Hepatocyte (in vitro differentiated cells): Measurements from ENCODE around the gene KIF23. TPM values are rescaled to one million over a fixed set of nuclear protein-coding genes. Genes with fewer than 3 reads are reported as not detected.
A peak's percentile ranks its signal among the peaks of the same experiment; 100 is the strongest.

Source experiments
- DNase-seq: peaks from one replicate; pipeline ENCODE4 v3.0.0-alpha.2; 2016; ENCODE audit warnings: low spot score
- H2AFZ ChIP-seq: fragments of 200-600 bp; sonication (generic); 2 replicates; pipeline ENCODE4 v1.6.0; 2016; ENCODE audit warnings: antibody characterized with exemption, mild to moderate bottlenecking
- H3K27ac ChIP-seq: fragments of 200-600 bp; sonication (generic); 2 replicates; pipeline ENCODE4 v1.5.1; 2016; ENCODE audit warnings: mild to moderate bottlenecking
- H3K27me3 ChIP-seq: fragments of 200-600 bp; sonication (generic); 2 replicates; pipeline ENCODE4 v1.6.1; 2016
- H3K36me3 ChIP-seq: fragments of 200-600 bp; sonication (generic); replicated peaks from 2 replicates; pipeline ENCODE4 v1.5.1; 2016; ENCODE audit warnings: low read depth; ENCODE audit not compliant: insufficient read depth
- H3K4me1 ChIP-seq: fragments of 200-600 bp; sonication (generic); 2 replicates; pipeline ENCODE4 v1.5.1; 2016; ENCODE audit warnings: mild to moderate bottlenecking, moderate library complexity; ENCODE audit not compliant: insufficient read depth
- H3K4me2 ChIP-seq: fragments of 200-600 bp; sonication (generic); 2 replicates; pipeline ENCODE4 v1.6.0; 2016
- H3K4me3 ChIP-seq: fragments of 200-600 bp; sonication (generic); 2 replicates; pipeline ENCODE4 v1.5.1; 2016; ENCODE audit warnings: mild to moderate bottlenecking
- H3K79me2 ChIP-seq: fragments of 200-600 bp; sonication (generic); 2 replicates; pipeline ENCODE4 v1.6.0; 2017; ENCODE audit warnings: mild to moderate bottlenecking
- H3K9me2 ChIP-seq: fragments of 200-600 bp; sonication (generic); replicated peaks from 2 replicates; pipeline ENCODE4 v1.6.0; 2017; ENCODE audit warnings: mild to moderate bottlenecking; ENCODE audit not compliant: insufficient read depth
- H3K9me3 ChIP-seq: fragments of 200-600 bp; sonication (generic); 2 replicates; pipeline ENCODE4 v1.5.1; 2016; ENCODE audit warnings: low read depth, mild to moderate bottlenecking
- H4K20me1 ChIP-seq: fragments of 200-600 bp; sonication (generic); 2 replicates; pipeline ENCODE4 v1.6.0; 2016; ENCODE audit warnings: mild to moderate bottlenecking; ENCODE audit not compliant: insufficient read depth, poor library complexity, severe bottlenecking
- CTCF ChIP-seq: fragments of 200-600 bp; sonication (generic); IDR thresholded peaks from 2 replicates; pipeline ENCODE4 v1.5.1; 2016; ENCODE audit warnings: antibody characterized with exemption, mild to moderate bottlenecking; ENCODE audit not compliant: poor library complexity
- EZH2 ChIP-seq: fragments of 200-600 bp; sonication (generic); IDR thresholded peaks from 2 replicates; pipeline ENCODE4 v1.6.1; 2016; ENCODE audit warnings: antibody characterized with exemption, mild to moderate bottlenecking, borderline replicate concordance
- EZH2phosphoT487 ChIP-seq: fragments of 200-600 bp; sonication (generic); IDR thresholded peaks from one replicate; pipeline ENCODE4 v1.6.1; 2018; ENCODE audit warnings: antibody characterized with exemption, mild to moderate bottlenecking, low read depth, moderate library complexity; ENCODE audit not compliant: unreplicated experiment, severe bottlenecking
- WGBS: methylation state at CpG from one replicate; pipeline ENCODE4 v1.1.6; 2016; ENCODE audit warnings: low lambda C conversion rate; ENCODE audit errors: missing lambda C conversion rate; 5-methylcytosine and 5-hydroxymethylcytosine counted together
- polyA plus RNA-seq: library from polyadenylated mRNA; unstranded; fragments of >200 nt; fragmentation: Nextera tagmentation; extraction: Ambion mirVana; gene quantifications from 2 replicates; pipeline ENCODE4 v1.2.1, GENCODE V29; 2016
- total RNA-seq: library from RNA; depleted of rRNA; stranded (reverse); fragments of >200 nt; gene quantifications from 2 replicates; pipeline ENCODE4 v1.2.3, GENCODE V29; 2014

Gene KIF23
- total and polyA plus RNA-seq, 2 experiments from 2014 or later = 12.0 to 14.1 TPM

DNA sequence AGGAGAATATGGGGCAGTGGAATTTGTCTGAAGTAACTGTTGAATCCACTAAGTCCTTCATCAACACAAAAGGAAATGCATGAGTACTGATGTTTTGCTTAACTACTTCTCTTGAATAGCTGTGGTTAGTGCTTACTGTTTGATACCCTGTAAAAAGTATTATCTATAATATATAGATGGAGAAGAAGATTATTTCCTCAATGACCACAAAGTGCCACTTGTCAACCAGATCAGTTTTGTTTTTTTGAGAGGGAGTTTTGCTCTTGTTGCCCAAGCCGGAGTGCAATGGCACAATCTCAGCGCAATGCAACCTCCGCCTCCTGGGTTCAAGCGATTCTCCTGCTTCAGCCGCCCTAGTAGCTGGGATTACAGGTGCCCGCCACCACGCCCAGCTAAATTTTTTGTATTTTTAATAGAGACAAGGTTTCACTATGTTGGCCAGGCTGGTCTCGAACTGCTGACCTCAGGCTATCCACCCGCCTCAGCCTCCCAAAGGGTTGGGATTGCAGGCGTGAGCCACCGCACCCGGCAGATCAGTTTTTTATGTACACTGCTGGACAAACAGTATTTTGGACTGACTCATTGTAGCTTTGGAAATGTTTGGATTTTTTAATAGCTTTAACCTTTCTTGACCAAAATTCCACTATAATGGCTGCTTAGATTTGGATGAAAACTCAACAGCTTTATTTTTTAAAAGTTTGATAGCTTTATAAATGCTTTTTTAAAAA, 37.0 kb downstream of the KIF23 start:
- no peaks in the 10 kb centered on the region for H3K36me3 ChIP-seq
- 90% methylated on average over 12 of the region's 12 CpGs for WGBS
- no peak for DNase-seq
- H3K79me2 ChIP-seq = peaks cover 33% of the 10 kb centered on the region
- no peak overlapping the region for H2AFZ ChIP-seq
- H3K4me2 ChIP-seq = peak overlapping the region; percentile 84
- H3K27ac ChIP-seq = no peak overlapping the region
- H3K4me1 ChIP-seq = peaks cover 16% of the 10 kb centered on the region
- no peaks in the 10 kb centered on the region for H3K9me2 ChIP-seq
- peaks cover 30% of the 10 kb centered on the region for H4K20me1 ChIP-seq
- TF ChIP-seq EZH2phosphoT487 = no peak
- no peak for TF ChIP-seq EZH2
- no peak for TF ChIP-seq CTCF
- no peaks in the 10 kb centered on the region for H3K27me3 ChIP-seq
- H3K4me3 ChIP-seq = no peak overlapping the region
- no peaks in the 10 kb centered on the region for H3K9me3 ChIP-seq

- no peaks in the 10 kb centered on the region for H3K36me3 ChIP-seq
- peak overlapping the region; percentile 86 for H3K27ac ChIP-seq
- 21% methylated on average over 32 of the region's 32 CpGs for WGBS
- no peaks in the 10 kb centered on the region for H3K27me3 ChIP-seq
- H3K4me2 ChIP-seq = peak overlapping the region; percentile 84
- H2AFZ ChIP-seq = peak overlapping the region; percentile 74
- no peaks in the 10 kb centered on the region for H3K9me2 ChIP-seq
- peak overlapping the region; percentile 38 for H3K4me3 ChIP-seq
- H3K79me2 ChIP-seq = peaks cover 34% of the 10 kb centered on the region
- no peaks in the 10 kb centered on the region for H3K9me3 ChIP-seq
- H4K20me1 ChIP-seq = peaks cover 30% of the 10 kb centered on the region
- H3K4me1 ChIP-seq = peaks cover 16% of the 10 kb centered on the region
- peak; percentile 15 for DNase-seq
- TF ChIP-seq CTCF = no peak
- TF ChIP-seq EZH2 = no peak
- TF ChIP-seq EZH2phosphoT487 = no peak
Measured at GRCh38 chr15:69451951-69452691, 38.0 kb downstream of the KIF23 start.

DNA sequence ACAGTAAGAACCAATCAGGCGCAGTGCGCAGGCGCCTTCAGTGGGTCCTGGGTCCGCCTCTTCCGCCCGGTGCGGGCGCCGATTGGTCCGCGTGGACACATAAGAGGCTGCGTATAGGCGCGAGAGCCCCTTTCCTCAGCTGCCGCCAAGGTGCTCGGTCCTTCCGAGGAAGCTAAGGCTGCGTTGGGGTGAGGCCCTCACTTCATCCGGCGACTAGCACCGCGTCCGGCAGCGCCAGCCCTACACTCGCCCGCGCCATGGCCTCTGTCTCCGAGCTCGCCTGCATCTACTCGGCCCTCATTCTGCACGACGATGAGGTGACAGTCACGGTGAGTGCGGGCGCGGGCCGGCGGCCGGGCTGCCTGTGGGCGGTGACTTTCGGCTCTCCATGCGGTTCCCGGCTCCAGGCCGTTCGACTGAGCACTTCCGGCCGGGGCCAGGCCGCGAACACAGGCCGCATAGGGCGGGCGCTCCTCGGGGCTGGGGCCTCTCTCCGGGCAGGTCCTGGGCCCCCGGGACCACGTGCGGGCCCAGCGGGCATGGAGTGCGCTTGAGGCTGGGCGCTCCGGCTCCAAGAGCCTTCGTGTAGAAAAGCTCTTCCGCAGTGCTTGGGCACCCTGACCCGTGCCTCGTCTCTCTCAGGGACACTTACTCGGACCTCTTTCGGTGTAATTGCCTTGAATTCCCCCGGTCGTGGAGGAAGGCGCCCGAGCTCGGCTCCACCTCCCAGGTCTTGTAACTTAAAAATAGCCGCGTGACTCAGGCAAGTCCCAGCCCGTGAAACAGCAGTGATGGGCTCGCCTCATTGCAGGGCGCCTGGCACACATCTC, 38.8 kb downstream of the KIF23 start, which contains the start of gene RPLP1:
RPLP1 (plus strand) TSS at position 127 of the 830 bp plus-strand sequence; CDS start at position 258, 131 bp downstream.
- peak within 1 kb of the TSS; percentile 92 for H3K4me3 ChIP-seq
- H2AFZ ChIP-seq = peak within 1 kb of the TSS; percentile 74
- WGBS = 1% methylated on average over 69 of the region's 77 CpGs
- H3K4me1 ChIP-seq = peaks cover 16% of the 10 kb centered on the region
- H3K27me3 ChIP-seq = no peaks in the 10 kb centered on the region
- H3K9me3 ChIP-seq = no peaks in the 10 kb centered on the region
- DNase-seq = peak; percentile 98
- H3K4me2 ChIP-seq = peak within 1 kb of the TSS; percentile 94
- H3K9me2 ChIP-seq = no peaks in the 10 kb centered on the region
- H3K79me2 ChIP-seq = peaks cover 34% of the 10 kb centered on the region
- no peak for TF ChIP-seq EZH2phosphoT487
- TF ChIP-seq CTCF = no peak
- TF ChIP-seq EZH2 = no peak
- no peaks in the 10 kb centered on the region for H3K36me3 ChIP-seq
- peaks cover 30% of the 10 kb centered on the region for H4K20me1 ChIP-seq
- H3K27ac ChIP-seq = peak within 1 kb of the TSS; percentile 90
